ENCODE measurements around the gene HS6ST1. TPM values are rescaled to one million over a fixed set of nuclear protein-coding genes. Genes with fewer than 3 reads are reported as not detected.

HS6ST1 gene
- total and polyA plus RNA-seq, 2 of the 4 experiments (the other 2 are of a cell fraction) = 29.9 to 36.9 TPM

- Histone ChIP-seq H3K56ac (ENCODE audit: extremely low read depth, insufficient read depth, low read length) (peak overlapping the region; percentile 85), H3K23ac (ENCODE audit: low read depth, low read length) (peak overlapping the region; percentile 98), H2AK5ac (ENCODE audit: low read depth, low read length) (peak overlapping the region; percentile 99), H2AK9ac (replicated peaks; ENCODE audit: low read depth, low read length, poor library complexity) (peak overlapping the region; percentile 63), H3K4me3 (ENCODE audit: insufficient read depth, low read depth, low read length) (no peak overlapping the region), H3K27ac (ENCODE audit: insufficient read depth, low read length) (peak overlapping the region; percentile 90), H3K9me3 (ENCODE audit: control insufficient read depth, insufficient read depth, low read length) (no peaks in the 10 kb centered on the region), H4K20me1 (ENCODE audit: insufficient read depth, low read length) (no peaks in the 10 kb centered on the region), H3K14ac (replicated peaks; ENCODE audit: low read depth, low read length) (peak overlapping the region; percentile 99), H3K4me2 (ENCODE audit: low read depth, low read length) (peak overlapping the region; percentile 7; the same call in 1 of the 2 replicates), H2AFZ (replicated peaks; ENCODE audit: low read length, poor library complexity) (peak overlapping the region; percentile 87), H3K4me1 (ENCODE audit: control insufficient read depth, insufficient read depth, low read length) (peaks cover 16% of the 10 kb centered on the region), H4K91ac (ENCODE audit: insufficient read depth, low read depth, low read length) (peak overlapping the region; percentile 100), H3K36me3 (ENCODE audit: control insufficient read depth, insufficient read depth, low read length) (no peaks in the 10 kb centered on the region), H2BK5ac (ENCODE audit: low read depth, low read length, poor library complexity, severe bottlenecking) (peak overlapping the region; percentile 86), H2BK20ac (ENCODE audit: low read depth, low read length) (peak overlapping the region; percentile 100), H3K18ac (ENCODE audit: low read depth, low read length) (peak overlapping the region; percentile 95), H3K9ac (ENCODE audit: low read depth, low read length) (peak overlapping the region; percentile 66), H4K8ac (ENCODE audit: low read depth in 2 of 2, low read length in 2 of 2) (peak overlapping the region; percentile 96 to 98), H2BK120ac (ENCODE audit: low read depth, low read length) (peak overlapping the region; percentile 100), H4K5ac (ENCODE audit: low read depth, low read length) (peak overlapping the region; percentile 96), H3K27me3 (ENCODE audit: control insufficient read depth, insufficient read depth, low read length) (no peaks in the 10 kb centered on the region), H3K4ac (ENCODE audit: low read depth, low read length) (peak overlapping the region; percentile 100), H2BK15ac (ENCODE audit: low read depth, low read length) (peak overlapping the region; percentile 92; the same call in 2 of the 3 replicates), H3K9me1 (ENCODE audit: insufficient read depth, low read length) (peaks cover 10% of the 10 kb centered on the region), H3K79me1 (ENCODE audit: low read depth in 1 of 2, low read length in 2 of 2) (0 out of 4 replicates have a peak, but pooled peaks cover 0 to 3% of the 10 kb centered on the region in 2 experiments)
- DNase-seq = no peak
- peak; percentile 10; the same call in 1 of the 2 replicates for ATAC-seq (ENCODE audit: low read depth)
- dilution Hi-C loops (cut with HindIII; ENCODE audit: low sequenced_read_pairs, unreplicated experiment) = no loop called here
- in situ Hi-C loops (cut with MboI; ENCODE audit: low sequenced_read_pairs) = no loop called here
- ChIA-PET CTCF (no interaction called here), POLR2A (ENCODE audit: unreplicated experiment) (interaction anchor here (0.6 kb wide), 1 partner anchor 11 kb away, joined by 3 read pairs; no protein-coding TSS in a partner anchor)
- intact Hi-C loops (cut with micrococcal nuclease) = no loop called here
- no TSS peak for BruUV-seq (replicated peaks)
- WGBS, 2 experiments (ENCODE audit: extremely low coverage in 2 of 2, insufficient read length in 1 of 2) = 57% methylated on average over 6 of the region's 12 CpGs; no CpG with 5 or more reads in 1 of the 2 experiments
- TF ChIP-seq ELK1 (IDR thresholded peaks at IDR 0.05; ENCODE audit: borderline replicate concordance, low read depth, low read length) (no peak), MAZ (IDR thresholded peaks at IDR 0.05; ENCODE audit: borderline replicate concordance, low read depth, low read length) (no peak), CEBPB (IDR thresholded peaks at IDR 0.05; ENCODE audit: low read depth, low read length) (no peak), NFE2L2 (IDR thresholded peaks at IDR 0.05; ENCODE audit: low read depth, low read length) (no peak), BHLHE40 (IDR thresholded peaks at IDR 0.05; ENCODE audit: low read depth, low read length) (no peak), SMC3 (IDR thresholded peaks at IDR 0.05; ENCODE audit: low read depth, low read length) (no peak), MXI1 (IDR thresholded peaks at IDR 0.05; ENCODE audit: borderline replicate concordance, low read depth, low read length) (no peak), CTCF (conservative IDR thresholded peaks at IDR 0.05; ENCODE audit: low read depth, low read length) (no peak), POLR2A (IDR thresholded peaks at IDR 0.05; ENCODE audit: low read depth, low read length) (no peak), FOS (IDR thresholded peaks at IDR 0.05; ENCODE audit: low read depth, low read length) (no peak), MAFK (IDR thresholded peaks at IDR 0.05; ENCODE audit: low read depth, low read length) (no peak), RCOR1 (IDR thresholded peaks at IDR 0.05; ENCODE audit: insufficient replicate concordance, low read length) (no peak), USF2 (IDR thresholded peaks at IDR 0.05; ENCODE audit: low read depth, low read length) (no peak), RFX5 (IDR thresholded peaks at IDR 0.05; ENCODE audit: low read depth, low read length) (no peak), RAD21 (IDR thresholded peaks at IDR 0.05; ENCODE audit: low read length) (no peak)
Measured at GRCh38 chr2:128362176-128362888, 43.7 kb upstream of the HS6ST1 start.

Measured in IMR-90 (cell line).